Activated T-helper 2 cell treated with anti-CD3 and anti-CD28 coated beads, Interferon-gamma antibody, Interleukin-2, Interleukin-4, amounts not matched to agents 10 μg/mL and 5 μg/mL and 100 μg/mL, durations not matched to agents 14 hours and 24 hours and 36 hours (primary cell): Measurements from ENCODE around the gene PTBP3. TPM values are rescaled to one million over a fixed set of nuclear protein-coding genes. Genes with fewer than 3 reads are reported as not detected.
"Not testable (repeated sequence)": the region's sequence is repeated elsewhere in the genome, so short reads cannot be mapped to it uniquely, and the experiment has no call there.

Source experiments
- DNase-seq: peaks from one replicate; pipeline ENCODE4 v3.0.0; 2021; ENCODE audit warnings: low spot score
- H3K27ac Mint-ChIP-seq: one replicate; pipeline ENCODE4 v1.8.0; 2021; ENCODE audit warnings: mixed read lengths
- H3K27me3 Mint-ChIP-seq: one replicate; pipeline ENCODE4 v1.8.0; 2021; ENCODE audit warnings: low read depth, mixed read lengths
- H3K36me3 Mint-ChIP-seq: one replicate; pipeline ENCODE4 v1.8.0; 2021; ENCODE audit warnings: low read depth, mixed read lengths
- H3K4me1 Mint-ChIP-seq: one replicate; pipeline ENCODE4 v1.8.0; 2021; ENCODE audit warnings: low read depth, mixed read lengths
- H3K4me3 Mint-ChIP-seq: one replicate; pipeline ENCODE4 v1.8.0; 2021; ENCODE audit warnings: low read depth, mild to moderate bottlenecking, moderate library complexity, mixed read lengths
- H3K9me3 Mint-ChIP-seq: one replicate; pipeline ENCODE4 v1.8.0; 2021; ENCODE audit warnings: mixed read lengths
- intact Hi-C: fragments of 100-400 bp; cut with micrococcal nuclease; formaldehyde crosslinking; loops from one replicate; pipeline ENCODE4 v1.15.1; 2023
- total RNA-seq: library from RNA; stranded (reverse); gene quantifications from 2 replicates; pipeline ENCODE4 v1.2.3, GENCODE V29; 2022

Gene PTBP3
- total RNA-seq, 1 donor from 2014 or later, result 108 TPM

DNA sequence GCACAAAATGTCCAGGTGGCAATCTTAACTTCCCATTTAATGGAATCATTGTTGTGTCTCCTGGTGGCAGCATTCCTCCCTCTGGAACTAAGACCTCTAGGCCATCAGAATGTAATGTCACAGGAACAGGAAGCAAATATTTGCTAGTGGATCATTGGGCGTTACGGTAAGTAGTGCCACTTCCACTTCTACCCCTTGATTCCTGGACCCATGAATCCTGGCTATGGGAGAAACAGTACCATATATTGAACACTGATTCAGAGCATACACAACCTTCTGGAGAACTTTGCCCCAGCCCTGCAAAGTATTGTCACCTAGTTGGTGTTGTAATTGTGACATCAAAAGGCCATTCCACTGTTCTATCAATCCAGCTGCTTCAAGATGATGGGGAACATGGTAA is 40.8 kb upstream of the PTBP3 start:
- H3K4me3 Mint-ChIP-seq, DNase-seq, H3K27me3 Mint-ChIP-seq, H3K27ac Mint-ChIP-seq: not testable (repeated sequence)
- intact Hi-C loops, result loop anchor here (10.0 kb wide), 2 partner anchors 479 to 709 kb away; partner anchors contain the start of genes GNG10 and UGCG
- Mint-ChIP-seq H3K4me1 (peaks cover 30% of the 10 kb centered on the region), H3K9me3 (peaks cover 15% of the 10 kb centered on the region), H3K36me3 (peaks cover 28% of the 10 kb centered on the region)

DNA sequence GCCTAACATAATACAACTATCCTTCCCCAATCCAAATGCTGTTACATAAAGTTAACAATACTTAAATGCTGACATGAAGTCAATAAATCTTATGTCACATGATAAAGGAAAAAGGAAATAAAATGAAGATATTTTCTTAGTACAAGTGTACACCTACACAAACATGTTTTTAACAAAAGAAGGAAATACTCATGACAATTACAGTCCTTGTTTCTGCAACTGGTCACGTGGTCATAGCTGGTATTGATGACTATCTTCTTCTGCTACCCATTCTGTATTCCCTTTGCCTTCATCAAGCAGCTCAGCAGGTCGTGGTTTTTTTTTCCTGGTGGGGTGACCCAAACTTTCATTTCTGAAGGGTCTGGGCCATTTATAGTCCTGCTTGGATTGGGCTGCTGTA is 40.2 kb upstream of the PTBP3 start:
- not testable (repeated sequence) for H3K27ac Mint-ChIP-seq, H3K27me3 Mint-ChIP-seq, H3K4me3 Mint-ChIP-seq, DNase-seq
- intact Hi-C loops, result loop anchor here (10.0 kb wide), 2 partner anchors 479 to 709 kb away; partner anchors contain the start of genes GNG10 and UGCG
- Mint-ChIP-seq H3K36me3 (peaks cover 29% of the 10 kb centered on the region), H3K9me3 (peaks cover 17% of the 10 kb centered on the region), H3K4me1 (peaks cover 27% of the 10 kb centered on the region)

DNA sequence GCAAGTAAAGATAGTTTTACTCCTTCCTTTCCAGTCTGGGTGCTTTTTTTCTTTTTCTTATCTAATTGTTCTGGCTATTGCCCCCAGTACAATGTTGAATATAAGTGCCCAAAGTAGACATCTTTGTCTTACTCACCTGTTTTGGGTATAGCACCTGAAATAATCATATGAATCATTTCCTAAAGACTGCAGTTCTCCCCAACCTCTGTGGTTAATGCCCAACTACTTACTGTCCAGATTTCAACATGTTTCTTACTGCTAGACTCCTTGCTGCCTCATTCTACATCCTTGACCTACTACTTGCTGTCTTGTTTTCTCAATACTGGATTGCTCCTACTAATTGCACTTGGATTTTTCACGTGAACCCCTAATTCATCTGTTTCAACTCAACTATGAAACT is 37.6 kb upstream of the PTBP3 start:
- DNase-seq, result no peak
- intact Hi-C loops, result loop anchor here (10.0 kb wide), 2 partner anchors 476 to 706 kb away; partner anchors contain the start of genes GNG10 and UGCG
- H3K9me3 Mint-ChIP-seq, result peaks cover 25% of the 10 kb centered on the region

DNA sequence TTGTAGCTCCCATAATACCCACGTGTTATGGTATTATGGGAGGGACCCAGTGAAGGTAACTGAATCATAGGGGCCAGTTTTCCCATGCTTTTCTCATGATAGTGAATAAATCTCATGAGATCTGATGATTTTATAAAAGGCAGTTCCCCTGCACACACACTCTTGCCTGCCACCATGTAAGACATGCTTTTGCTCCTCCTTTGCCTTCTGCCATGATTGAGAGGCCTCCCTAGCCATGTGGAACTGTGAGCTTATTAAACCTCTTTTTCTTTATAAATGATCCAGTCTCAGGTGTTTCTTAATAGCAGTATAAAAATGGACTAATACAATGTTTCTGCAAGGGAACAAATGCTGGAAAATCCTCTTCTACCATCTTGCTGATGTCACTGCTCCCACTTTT is 36.4 kb upstream of the PTBP3 start:
- peaks cover 27% of the 10 kb centered on the region for H3K36me3 Mint-ChIP-seq
- peaks cover 4% of the 10 kb centered on the region for H3K4me1 Mint-ChIP-seq
- H3K27me3 Mint-ChIP-seq, result no peaks in the 10 kb centered on the region
- no peak overlapping the region for H3K27ac Mint-ChIP-seq
- intact Hi-C loops, result loop anchor here (10.0 kb wide), 2 partner anchors 475 to 705 kb away; partner anchors contain the start of genes GNG10 and UGCG
- no peak for DNase-seq
- H3K9me3 Mint-ChIP-seq, result peaks cover 33% of the 10 kb centered on the region
- H3K4me3 Mint-ChIP-seq, result no peak overlapping the region

More for the DNA sequence above, 37.6 kb upstream of the PTBP3 start:
- Mint-ChIP-seq H3K36me3 (peaks cover 32% of the 10 kb centered on the region), H3K27ac (no peak overlapping the region), H3K4me1 (peaks cover 4% of the 10 kb centered on the region), H3K27me3 (no peaks in the 10 kb centered on the region), H3K4me3 (no peak overlapping the region)

DNA sequence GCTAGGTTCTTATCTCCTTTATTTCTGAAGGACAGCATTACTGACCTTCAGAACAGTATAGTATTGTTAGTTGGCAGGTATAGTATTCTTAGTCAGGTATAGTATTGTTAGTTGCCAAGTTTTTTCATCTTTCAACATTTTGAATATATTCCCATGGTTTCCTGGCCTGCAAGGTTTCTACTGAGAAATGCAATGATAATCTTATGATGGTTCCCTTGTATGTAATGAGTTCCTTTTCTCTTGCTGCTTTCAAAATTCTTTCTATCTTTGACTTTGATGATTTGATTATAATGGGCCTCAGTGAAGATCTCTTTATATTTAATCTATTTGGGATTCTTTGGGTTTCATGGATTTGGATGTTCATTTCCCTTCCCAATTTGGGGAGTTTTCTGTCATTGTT is 34.0 kb upstream of the PTBP3 start:
- Mint-ChIP-seq H3K9me3 (peaks cover 33% of the 10 kb centered on the region), H3K4me1 (peaks cover 3% of the 10 kb centered on the region), H3K4me3 (no peak overlapping the region), H3K27me3 (peaks cover 8% of the 10 kb centered on the region), H3K27ac (no peak overlapping the region), H3K36me3 (peaks cover 19% of the 10 kb centered on the region)
- intact Hi-C loops, result no loop called here
- DNase-seq, result no peak

DNA sequence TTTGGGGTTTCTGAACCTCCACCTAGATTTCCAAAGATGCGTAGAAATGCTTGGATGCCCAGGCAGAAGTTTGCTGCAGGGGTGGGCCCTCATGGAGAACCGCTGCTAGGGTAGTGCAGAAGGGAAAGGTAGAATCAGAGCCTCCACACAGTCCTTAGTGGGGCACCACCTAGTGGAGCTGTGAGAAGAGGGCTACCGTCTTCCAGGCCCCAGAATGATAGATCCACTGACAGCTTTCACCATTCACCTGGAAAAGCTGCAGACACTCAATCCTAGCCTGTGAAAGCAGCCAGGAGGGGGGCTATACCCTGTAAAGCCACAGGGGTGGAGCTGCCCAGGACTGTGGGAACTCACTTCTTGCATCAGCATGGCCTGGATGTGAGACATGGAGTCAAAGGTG is 33.2 kb upstream of the PTBP3 start:
- peaks cover 5% of the 10 kb centered on the region for H3K4me1 Mint-ChIP-seq
- intact Hi-C loops, result no loop called here
- no peak for DNase-seq
- peaks cover 8% of the 10 kb centered on the region for H3K27me3 Mint-ChIP-seq
- no peak overlapping the region for H3K4me3 Mint-ChIP-seq
- H3K36me3 Mint-ChIP-seq, result peaks cover 18% of the 10 kb centered on the region
- peaks cover 33% of the 10 kb centered on the region for H3K9me3 Mint-ChIP-seq
- H3K27ac Mint-ChIP-seq, result no peak overlapping the region

DNA sequence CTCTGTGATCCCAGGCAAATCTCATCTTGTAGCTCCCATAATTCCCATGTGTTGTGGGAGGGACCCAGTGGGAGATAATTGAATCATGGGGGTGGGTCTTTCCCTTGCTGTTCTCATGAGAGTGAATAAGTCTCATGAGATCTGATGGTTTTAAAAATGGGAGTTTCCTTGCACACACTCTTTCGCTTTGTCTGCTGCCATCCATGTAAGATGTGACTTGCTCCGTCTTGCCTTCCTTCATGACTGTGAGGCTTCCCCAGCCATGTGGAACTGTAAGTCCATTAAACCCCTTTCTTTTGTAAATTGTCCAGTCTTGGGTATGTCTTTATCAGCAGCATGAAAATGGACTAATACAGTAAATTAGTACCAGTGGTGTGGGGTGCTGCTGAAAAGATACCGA is 31.8 kb upstream of the PTBP3 start:
- H3K27ac Mint-ChIP-seq, H3K27me3 Mint-ChIP-seq, H3K4me1 Mint-ChIP-seq, DNase-seq, H3K4me3 Mint-ChIP-seq, intact Hi-C loops: not testable (repeated sequence)
- Mint-ChIP-seq H3K9me3 (peaks cover 27% of the 10 kb centered on the region), H3K36me3 (peaks cover 13% of the 10 kb centered on the region)

DNA sequence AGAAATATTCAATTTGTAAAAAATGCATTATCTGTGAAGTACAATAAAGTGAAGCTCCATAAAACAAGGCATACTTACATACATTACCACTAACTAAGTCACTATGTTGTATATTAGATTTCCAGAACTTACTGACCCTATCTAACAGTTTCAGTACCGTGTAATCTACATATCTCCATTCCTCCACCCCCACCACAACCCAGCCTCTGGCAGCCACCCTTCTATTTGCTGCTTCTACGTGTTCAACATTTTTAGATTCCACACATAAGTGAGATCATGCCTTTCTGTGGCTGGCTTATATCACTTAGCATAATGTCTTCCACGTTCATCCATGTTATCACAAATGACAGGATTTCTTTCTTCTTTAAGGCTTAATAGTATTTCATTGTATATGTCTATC is 31.3 kb upstream of the PTBP3 start:
- Mint-ChIP-seq H3K27ac (no peak overlapping the region), H3K36me3 (peaks cover 11% of the 10 kb centered on the region), H3K27me3 (peaks cover 8% of the 10 kb centered on the region), H3K4me1 (peaks cover 10% of the 10 kb centered on the region), H3K9me3 (peaks cover 23% of the 10 kb centered on the region), H3K4me3 (no peak overlapping the region)
- intact Hi-C loops, result loop anchor here (5.0 kb wide), 1 partner anchor 602 kb away; no protein-coding TSS in a partner anchor
- DNase-seq, result no peak

DNA sequence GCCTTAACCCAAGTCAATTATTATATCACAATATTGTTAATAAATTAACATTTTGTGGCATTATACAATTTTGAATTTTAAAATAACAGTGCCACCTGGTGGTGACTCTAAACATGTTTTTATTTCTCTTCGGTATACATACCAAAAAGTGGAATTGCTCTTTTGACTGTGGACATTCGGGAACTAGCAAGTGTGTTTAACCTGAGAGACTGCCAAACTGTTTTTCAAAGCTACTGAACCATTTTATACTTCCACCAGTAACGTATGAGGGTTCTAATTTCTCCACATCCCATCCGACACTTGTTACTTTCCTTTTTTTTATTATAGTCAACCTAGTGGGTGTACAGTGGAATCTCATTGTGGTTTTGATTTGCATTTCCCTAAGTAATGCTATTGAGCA is 28.2 kb upstream of the PTBP3 start:
- Mint-ChIP-seq H3K9me3 (peaks cover 8% of the 10 kb centered on the region), H3K27me3 (peaks cover 8% of the 10 kb centered on the region), H3K36me3 (no peaks in the 10 kb centered on the region), H3K4me3 (no peak overlapping the region), H3K27ac (no peak overlapping the region), H3K4me1 (peaks cover 10% of the 10 kb centered on the region)
- DNase-seq, result no peak
- intact Hi-C loops, result loop anchor here (1.0 to 5.0 kb wide), 4 partner anchors 27 to 599 kb away; no protein-coding TSS in a partner anchor

DNA sequence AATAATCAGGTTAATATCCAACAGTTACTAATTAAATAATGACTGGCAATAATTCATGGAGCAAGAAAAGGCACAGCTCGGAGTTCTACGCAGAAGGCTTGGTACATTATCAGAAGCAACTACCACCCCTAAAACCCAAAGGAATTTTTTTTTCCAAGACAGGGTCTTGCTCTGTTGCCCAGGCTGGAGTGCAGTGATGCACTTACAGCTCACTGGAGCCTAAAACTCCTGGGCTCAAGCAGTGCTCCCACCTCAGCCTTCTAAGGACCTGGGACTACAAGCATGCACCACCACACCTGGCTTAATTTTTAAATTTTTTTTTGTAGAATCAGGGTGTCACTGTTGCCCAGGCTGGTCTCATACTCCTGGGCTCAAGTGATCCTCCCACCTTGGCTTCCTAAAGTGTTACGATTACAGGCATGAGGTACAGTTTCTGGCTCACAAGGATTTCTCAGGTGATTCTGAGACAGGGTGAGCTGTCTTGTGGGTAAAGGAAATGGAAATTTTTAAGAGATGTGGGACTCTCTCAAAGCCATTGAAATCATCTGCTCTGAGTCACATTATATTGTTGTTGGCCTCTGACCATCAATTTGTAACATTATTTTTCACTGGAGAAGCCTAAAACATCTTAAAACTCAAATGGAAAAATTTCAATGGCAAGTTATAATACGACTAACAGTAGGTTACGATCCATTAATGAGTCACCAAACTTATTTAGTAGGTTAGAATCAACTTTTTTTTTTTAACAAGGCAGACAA is 26.8 kb upstream of the PTBP3 start:
- Mint-ChIP-seq H3K9me3 (peaks cover 2% of the 10 kb centered on the region), H3K36me3 (no peaks in the 10 kb centered on the region), H3K4me3 (no peak overlapping the region), H3K27me3 (peaks cover 8% of the 10 kb centered on the region), H3K4me1 (peaks cover 18% of the 10 kb centered on the region), H3K27ac (no peak overlapping the region)
- intact Hi-C loops, result loop anchor here (2.0 to 5.0 kb wide), 2 partner anchors 273 to 598 kb away; no protein-coding TSS in a partner anchor
- DNase-seq, result no peak

DNA sequence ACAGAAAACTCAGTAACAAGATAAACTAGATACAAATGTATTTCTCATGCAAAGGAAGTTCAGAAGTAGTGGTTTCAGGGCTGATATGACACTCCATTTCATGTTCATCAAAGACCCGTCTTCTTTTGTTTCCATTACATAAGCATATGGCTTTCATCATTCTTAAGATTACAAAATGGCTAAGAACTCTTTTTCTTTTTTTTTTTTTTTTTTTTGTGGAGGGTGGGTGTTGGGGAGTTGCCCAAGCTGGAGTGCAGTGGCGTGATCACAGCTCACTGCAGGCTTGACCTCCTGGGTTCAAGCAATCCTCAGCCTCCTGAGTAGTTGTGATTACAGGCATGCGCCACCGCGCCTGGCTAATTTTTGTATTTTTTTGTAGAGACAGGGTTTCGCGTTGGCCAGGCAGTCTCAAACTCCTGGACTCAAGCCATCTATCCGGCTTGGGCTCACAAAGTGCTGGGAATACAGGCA is 22.0 kb upstream of the PTBP3 start:
- no peaks in the 10 kb centered on the region for H3K36me3 Mint-ChIP-seq
- H3K4me3 Mint-ChIP-seq, result no peak overlapping the region
- H3K4me1 Mint-ChIP-seq, result peaks cover 25% of the 10 kb centered on the region
- intact Hi-C loops, result loop anchor here (1.0 to 2.0 kb wide), 2 partner anchors 21 to 23 kb away; no protein-coding TSS in a partner anchor
- peaks cover 2% of the 10 kb centered on the region for H3K27me3 Mint-ChIP-seq
- no peaks in the 10 kb centered on the region for H3K9me3 Mint-ChIP-seq
- peak overlapping the region; percentile 56 for H3K27ac Mint-ChIP-seq
- DNase-seq, result no peak

DNA sequence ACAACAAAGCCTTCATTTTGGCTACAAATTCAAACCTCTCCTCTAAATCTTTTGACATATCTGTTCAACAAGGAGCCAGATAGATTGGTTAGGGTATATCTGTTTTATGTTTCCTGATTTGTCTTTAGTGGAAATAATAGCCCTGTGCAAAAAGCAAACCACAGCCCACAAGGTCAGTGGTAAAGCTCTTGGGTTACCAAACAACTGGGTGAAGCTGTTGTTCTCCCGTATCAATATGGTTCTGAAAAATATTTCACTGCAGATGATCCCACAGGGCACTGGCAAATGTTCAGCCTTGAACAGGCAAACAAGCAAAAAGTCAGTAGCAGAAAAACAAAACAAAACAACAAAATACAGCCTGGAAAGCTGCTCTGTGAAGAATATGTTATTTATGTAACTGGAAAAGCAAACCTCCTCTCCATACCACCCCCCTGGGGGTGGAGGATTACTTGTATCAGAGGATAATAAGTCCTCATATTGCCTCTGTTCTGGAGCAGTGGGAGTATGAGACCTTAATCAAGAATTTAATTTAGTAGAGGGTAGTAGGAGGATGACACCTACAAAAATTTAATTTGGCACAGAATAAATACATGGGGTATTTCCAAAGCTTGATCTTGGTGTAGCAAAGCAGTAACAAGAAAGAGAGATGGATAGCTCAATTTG is 20.8 kb upstream of the PTBP3 start:
- Mint-ChIP-seq H3K27ac (no peak overlapping the region), H3K4me1 (peaks cover 22% of the 10 kb centered on the region), H3K36me3 (no peaks in the 10 kb centered on the region), H3K4me3 (no peak overlapping the region), H3K9me3 (no peaks in the 10 kb centered on the region), H3K27me3 (peaks cover 2% of the 10 kb centered on the region)
- intact Hi-C loops, result loop anchor here (2.0 kb wide), 1 partner anchor 25 kb away; no protein-coding TSS in a partner anchor
- DNase-seq, result no peak

DNA sequence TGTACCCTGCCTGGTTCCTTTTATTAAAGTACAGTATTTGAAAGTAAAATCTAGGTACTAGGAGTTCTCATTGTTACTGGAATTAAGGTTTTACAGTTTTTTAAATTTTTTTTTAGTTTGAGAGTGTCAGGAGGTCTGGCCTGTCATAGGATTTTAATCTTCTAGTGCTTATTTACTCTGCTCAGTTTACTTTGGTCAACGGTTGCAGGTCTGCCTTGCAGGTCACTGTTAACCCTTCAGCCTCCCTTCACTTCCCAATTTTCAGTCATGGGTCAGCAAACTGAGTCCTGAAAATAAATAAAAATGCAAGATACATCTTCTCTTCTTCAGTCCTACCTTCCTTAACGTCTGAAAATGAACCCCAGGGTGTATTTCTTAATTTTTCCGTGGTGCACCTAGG is 18.8 kb upstream of the PTBP3 start:
- peaks cover 2% of the 10 kb centered on the region for H3K27me3 Mint-ChIP-seq
- H3K4me1 Mint-ChIP-seq, result peaks cover 36% of the 10 kb centered on the region
- intact Hi-C loops, result no loop called here
- no peak overlapping the region for H3K27ac Mint-ChIP-seq
- DNase-seq, result no peak
- no peak overlapping the region for H3K4me3 Mint-ChIP-seq
- peaks cover 3% of the 10 kb centered on the region for H3K9me3 Mint-ChIP-seq
- no peaks in the 10 kb centered on the region for H3K36me3 Mint-ChIP-seq
